Measurements from ENCODE around the gene ICA1. TPM values are rescaled to one million over a fixed set of nuclear protein-coding genes. Genes with fewer than 3 reads are reported as not detected.

Gene ICA1
- total and polyA plus RNA-seq, 2 of the 13 experiments (the other 11 are each of a cell fraction or from before 2014, with no cell fraction given), result 0.29 TPM; not detected in 1

GRCh38 chr7:8115547-8116402 is 146.2 kb downstream of the ICA1 start:
- Histone ChIP-seq H4K20me1 (ENCODE audit: insufficient read depth, low read length) (no peaks in the 10 kb centered on the region), H3K4me1 (ENCODE audit: insufficient read depth, low read length) (no peaks in the 10 kb centered on the region), H3K4me3 (replicated peaks in 1 of 3; ENCODE audit: insufficient read depth in 1 of 3, low read depth in 2 of 3, low read length in 3 of 3) (no peak overlapping the region), H3K36me3 (replicated peaks in 1 of 2; ENCODE audit: control insufficient read depth in 1 of 2, insufficient read depth in 2 of 2, low read length in 2 of 2) (no peaks in the 10 kb centered on the region), H3K79me2 (ENCODE audit: insufficient read depth, low read length) (no peaks in the 10 kb centered on the region), H3K4me2 (ENCODE audit: low read depth, low read length) (no peak overlapping the region), H3K9me3 (ENCODE audit: low read length) (no peaks in the 10 kb centered on the region), H3K27ac (ENCODE audit: extremely low read length, insufficient read depth, low read length) (no peak overlapping the region), H3K27me3 (ENCODE audit: control insufficient read depth in 1 of 2, insufficient read depth in 2 of 2, low read length in 2 of 2) (peaks cover 0 to 3% of the 10 kb centered on the region in 2 experiments; a peak in 1 of 5 replicates), H2AFZ (ENCODE audit: low read length) (no peak overlapping the region), H3K9ac (ENCODE audit: insufficient read depth, low read depth, low read length) (no peak overlapping the region)
- FAIRE-seq (no peak), ATAC-seq (no peak), DNase-seq (ENCODE audit: low spot score) (no peak)
- in situ Hi-C loops (cut with HindIII; ENCODE audit: extremely low pct_ligation_motif_present, low pct_unique_long_range_greater_than_20kb), result no loop called here
- 1% methylated on average over 3 of the region's 3 CpGs for WGBS (ENCODE audit: low lambda C conversion rate)
- TF ChIP-seq ZNF34 (CRISPR knock-in tag; IDR thresholded peaks at IDR 0.05; ENCODE audit: borderline replicate concordance) (no peak), ZNF557 (CRISPR knock-in tag; IDR thresholded peaks at IDR 0.05) (no peak), SP2 (CRISPR knock-in tag; IDR thresholded peaks at IDR 0.05) (no peak), ZNF3 (CRISPR knock-in tag; IDR thresholded peaks at IDR 0.05) (no peak), GABPB1 (CRISPR knock-in tag; IDR thresholded peaks at IDR 0.05) (no peak), GLI4 (CRISPR knock-in tag; IDR thresholded peaks at IDR 0.05; ENCODE audit: borderline replicate concordance) (no peak)
- CTCF ChIA-PET (ENCODE audit: low intra/inter-chr PET ratio, low total read pairs), result no interaction called here
- intact Hi-C loops (cut with micrococcal nuclease; ENCODE audit: unreplicated experiment), result no loop called here
- POLR2A ChIA-PET, result no interaction called here
- no TSS peak for BruUV-seq (replicated peaks)

- no peaks in the 10 kb centered on the region for H3K9me3 ChIP-seq (ENCODE audit: low read length)
- DNase-seq (ENCODE audit: low spot score) (no peak), FAIRE-seq (no peak), ATAC-seq (no peak)
- intact Hi-C loops (cut with micrococcal nuclease; ENCODE audit: unreplicated experiment) (no loop called here), in situ Hi-C loops (cut with HindIII; ENCODE audit: extremely low pct_ligation_motif_present, low pct_unique_long_range_greater_than_20kb) (no loop called here)
- H4K20me1 ChIP-seq (ENCODE audit: insufficient read depth, low read length), result no peaks in the 10 kb centered on the region
- BruUV-seq (replicated peaks), result no TSS peak
- no peaks in the 10 kb centered on the region for H3K4me1 ChIP-seq (ENCODE audit: insufficient read depth, low read length)
- no peak overlapping the region for H3K9ac ChIP-seq (ENCODE audit: insufficient read depth, low read depth, low read length)
- H3K27ac ChIP-seq (ENCODE audit: extremely low read length, insufficient read depth, low read length), result no peak overlapping the region
- WGBS (ENCODE audit: low lambda C conversion rate), result 33% methylated on average over 3 of the region's 4 CpGs
- H3K36me3 ChIP-seq (replicated peaks in 1 of 2; ENCODE audit: control insufficient read depth in 1 of 2, insufficient read depth in 2 of 2, low read length in 2 of 2), result no peaks in the 10 kb centered on the region
- peaks cover 0 to 3% of the 10 kb centered on the region in 2 experiments; a peak in 1 of 5 replicates for H3K27me3 ChIP-seq (ENCODE audit: control insufficient read depth in 1 of 2, insufficient read depth in 2 of 2, low read length in 2 of 2)
- no peak overlapping the region for H3K4me3 ChIP-seq (replicated peaks in 1 of 3; ENCODE audit: insufficient read depth in 1 of 3, low read depth in 2 of 3, low read length in 3 of 3)
- no peaks in the 10 kb centered on the region for H3K79me2 ChIP-seq (ENCODE audit: insufficient read depth, low read length)
- ChIA-PET POLR2A (no interaction called here), CTCF (ENCODE audit: low intra/inter-chr PET ratio, low total read pairs) (no interaction called here)
- no peak overlapping the region for H2AFZ ChIP-seq (ENCODE audit: low read length)
- no peak overlapping the region for H3K4me2 ChIP-seq (ENCODE audit: low read depth, low read length)
- TF ChIP-seq FIP1L1 (IDR thresholded peaks at IDR 0.05; ENCODE audit: borderline replicate concordance, insufficient read depth, low read depth, low read length), result no peak
- no peak for TF ChIP-seq THRA (CRISPR knock-in tag; IDR thresholded peaks at IDR 0.05; ENCODE audit: borderline replicate concordance)
- no peak for TF ChIP-seq ZNF34 (CRISPR knock-in tag; IDR thresholded peaks at IDR 0.05; ENCODE audit: borderline replicate concordance)
- no peak for TF ChIP-seq ZNF713 (CRISPR knock-in tag; IDR thresholded peaks at IDR 0.05)
- TF ChIP-seq ZNF367 (CRISPR knock-in tag; IDR thresholded peaks at IDR 0.05; ENCODE audit: borderline replicate concordance), result no peak
- no peak for TF ChIP-seq AFF4 (CRISPR knock-in tag; IDR thresholded peaks at IDR 0.05)
- no peak for TF ChIP-seq CREBL2 (CRISPR knock-in tag; IDR thresholded peaks at IDR 0.05; ENCODE audit: borderline replicate concordance)
These were observed 147.8 kb downstream of the ICA1 start for GRCh38 chr7:8114175-8114574.
